ENCODE results near the gene SDK2. TPM values are rescaled to one million over a fixed set of nuclear protein-coding genes. Genes with fewer than 3 reads are reported as not detected.
A peak's percentile ranks its signal among the peaks of the same experiment; 100 is the strongest.

SDK2 gene
- polyA plus RNA-seq, 3 donors: 0.01 TPM; not detected in 2

DNA sequence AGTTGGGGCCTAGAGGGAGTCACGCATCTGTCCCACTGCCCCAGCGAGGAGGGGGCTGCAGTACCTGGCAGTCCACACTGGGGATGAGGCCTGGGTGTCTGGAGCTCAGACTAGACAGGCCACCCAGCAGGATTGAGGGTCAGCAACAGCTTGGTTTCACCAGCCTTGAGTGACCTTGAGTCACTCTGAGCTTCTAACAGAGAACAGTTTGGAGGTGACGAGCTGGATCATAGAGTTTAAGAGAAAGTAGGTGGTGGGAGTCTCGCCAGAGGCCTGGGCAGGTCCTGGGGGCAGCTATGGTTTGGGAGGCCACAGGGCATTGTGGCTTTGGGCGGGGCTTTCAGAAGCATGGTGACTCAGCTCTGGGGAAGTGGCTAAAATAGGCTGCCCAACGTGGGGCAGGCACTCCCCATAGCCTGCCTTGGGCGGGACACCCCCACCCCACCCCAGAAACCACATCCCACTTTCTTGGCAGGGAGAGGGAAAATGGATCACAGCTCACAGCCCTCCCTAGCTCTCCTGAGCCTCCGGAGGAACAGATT, 352.9 kb downstream of the SDK2 start:
- WGBS (ENCODE audit: insufficient coverage): 16% methylated on average over 3 of the region's 8 CpGs
- Histone ChIP-seq H2AFZ (ENCODE audit: insufficient read depth, low read depth, low read length, poor library complexity, severe bottlenecking) (peak overlapping the region; percentile 66), H4K20me1 (ENCODE audit: insufficient read depth, low read length) (peaks cover 14% of the 10 kb centered on the region), H3K79me2 (ENCODE audit: insufficient read depth, low read length) (peaks cover 51% of the 10 kb centered on the region), H3K4me2 (replicated peaks; ENCODE audit: extremely low read depth, low read length, poor library complexity, severe bottlenecking) (peak overlapping the region; percentile 64), H3K27me3 (ENCODE audit: control insufficient read depth in 2 of 2, insufficient read depth in 2 of 2, low read length in 2 of 2) (no peaks in the 10 kb centered on the region), H3K4me1 (ENCODE audit: control insufficient read depth in 1 of 2, insufficient read depth in 2 of 2, low read length in 2 of 2) (peaks cover 37 to 49% of the 10 kb centered on the region in 2 donors), H3K27ac (ENCODE audit: low read depth in 1 of 2, low read length in 2 of 2) (peak overlapping the region; percentile 53 to 84), H3K36me3 (replicated peaks in 1 of 2; ENCODE audit: control insufficient read depth in 1 of 2, insufficient read depth in 2 of 2, low read length in 2 of 2) (peaks cover 0 to 4% of the 10 kb centered on the region in 2 donors), H3K4me3 (replicated peaks in 1 of 3; ENCODE audit: low read depth in 2 of 3, low read length in 3 of 3) (peak overlapping the region; percentile 9 to 70 (median 11)), H3K9ac (ENCODE audit: insufficient read depth, low read length, poor library complexity, severe bottlenecking) (peak overlapping the region; percentile 65), H3K9me3 (replicated peaks in 1 of 2; ENCODE audit: control insufficient read depth in 1 of 2, insufficient read depth in 1 of 2, low read length in 2 of 2) (no peaks in the 10 kb centered on the region)
- Mint-ChIP-seq H3K4me3 (peak overlapping the region; percentile 61 to 88), H3K27ac (peak overlapping the region; percentile 90 to 96 (median 95)), H3K4me1 (peaks cover 60% of the 10 kb centered on the region), H3K9me3 (no peaks in the 10 kb centered on the region), H3K27me3 (ENCODE audit: low read depth in 3 of 3) (peaks cover 1 to 6% (median 4%) of the 10 kb centered on the region in 3 donors), H3K36me3 (peaks cover 19 to 24% of the 10 kb centered on the region in 2 donors)
- peak; percentile 85 to 92 (median 89) for DNase-seq
- intact Hi-C loops (cut with micrococcal nuclease): loop anchor here in 1 of 2 donors (2.0 kb wide), 1 partner anchor 13 kb away; no protein-coding TSS in a partner anchor
- TF ChIP-seq, protein P1, sequence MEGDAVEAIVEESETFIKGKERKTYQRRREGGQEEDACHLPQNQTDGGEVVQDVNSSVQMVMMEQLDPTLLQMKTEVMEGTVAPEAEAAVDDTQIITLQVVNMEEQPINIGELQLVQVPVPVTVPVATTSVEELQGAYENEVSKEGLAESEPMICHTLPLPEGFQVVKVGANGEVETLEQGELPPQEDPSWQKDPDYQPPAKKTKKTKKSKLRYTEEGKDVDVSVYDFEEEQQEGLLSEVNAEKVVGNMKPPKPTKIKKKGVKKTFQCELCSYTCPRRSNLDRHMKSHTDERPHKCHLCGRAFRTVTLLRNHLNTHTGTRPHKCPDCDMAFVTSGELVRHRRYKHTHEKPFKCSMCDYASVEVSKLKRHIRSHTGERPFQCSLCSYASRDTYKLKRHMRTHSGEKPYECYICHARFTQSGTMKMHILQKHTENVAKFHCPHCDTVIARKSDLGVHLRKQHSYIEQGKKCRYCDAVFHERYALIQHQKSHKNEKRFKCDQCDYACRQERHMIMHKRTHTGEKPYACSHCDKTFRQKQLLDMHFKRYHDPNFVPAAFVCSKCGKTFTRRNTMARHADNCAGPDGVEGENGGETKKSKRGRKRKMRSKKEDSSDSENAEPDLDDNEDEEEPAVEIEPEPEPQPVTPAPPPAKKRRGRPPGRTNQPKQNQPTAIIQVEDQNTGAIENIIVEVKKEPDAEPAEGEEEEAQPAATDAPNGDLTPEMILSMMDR (IDR thresholded peaks at IDR 0.05): no peak

DNA sequence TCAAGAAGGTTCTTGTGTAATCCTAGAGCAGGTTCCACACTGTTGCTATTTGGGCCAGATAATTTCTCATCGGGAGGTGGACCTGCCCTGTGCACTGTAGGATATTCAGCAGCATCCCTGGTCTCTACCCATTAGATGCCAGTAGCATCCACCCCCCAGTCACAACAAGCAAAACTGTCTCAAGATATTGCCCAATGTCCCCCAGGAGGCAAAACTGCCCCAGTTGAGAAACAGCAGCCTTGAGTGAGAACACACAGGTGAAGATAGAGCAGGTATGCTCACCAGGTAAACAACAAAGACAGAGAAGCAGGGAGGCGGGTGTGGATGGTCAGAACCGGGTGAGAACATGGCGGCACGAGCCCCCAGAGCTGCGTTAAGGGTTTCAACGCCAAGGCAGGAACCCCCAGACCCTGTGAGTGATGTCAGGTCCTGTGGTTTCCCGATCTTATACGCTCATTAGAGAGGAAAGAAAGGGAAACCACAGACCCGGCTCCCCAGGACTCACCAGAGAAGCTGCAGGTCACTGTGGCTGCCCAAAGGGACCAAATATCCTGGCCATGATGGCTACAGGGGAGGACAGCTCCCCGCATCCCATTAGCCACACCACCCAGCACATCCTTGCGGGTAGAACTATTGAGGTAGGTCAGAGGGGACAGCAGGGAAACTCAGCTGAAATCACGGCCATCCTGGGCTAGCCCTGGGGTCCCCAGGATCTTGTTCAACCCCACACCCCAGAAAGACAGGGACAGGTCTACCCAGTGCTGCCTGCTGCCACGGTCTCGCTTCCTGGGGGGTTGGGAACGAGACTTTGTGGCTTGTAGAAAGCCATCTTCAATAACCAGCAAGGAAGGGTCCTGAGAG, 353.6 kb downstream of the SDK2 start:
- peak overlapping the region; percentile 90 to 96 (median 95) for H3K27ac Mint-ChIP-seq
- WGBS (ENCODE audit: insufficient coverage): 27% methylated on average over 8 of the region's 16 CpGs
- H3K27me3 Mint-ChIP-seq (ENCODE audit: low read depth in 3 of 3): peaks cover 1 to 4% (median 4%) of the 10 kb centered on the region in 3 donors
- H3K4me1 Mint-ChIP-seq: peaks cover 60% of the 10 kb centered on the region
- peak in 2 of 3 donors; percentile 37 to 73 for DNase-seq
- intact Hi-C loops (cut with micrococcal nuclease): loop anchor here in 1 of 2 donors (2.0 kb wide), 1 partner anchor 14 kb away; no protein-coding TSS in a partner anchor
- H3K4me3 Mint-ChIP-seq: peak overlapping the region; percentile 61 to 88
- Histone ChIP-seq H3K4me3 (replicated peaks in 1 of 3; ENCODE audit: low read depth in 2 of 3, low read length in 3 of 3) (peak overlapping the region; percentile 4 to 70 (median 11)), H3K9ac (ENCODE audit: insufficient read depth, low read length, poor library complexity, severe bottlenecking) (peak overlapping the region; percentile 65), H3K79me2 (ENCODE audit: insufficient read depth, low read length) (peaks cover 49% of the 10 kb centered on the region), H4K20me1 (ENCODE audit: insufficient read depth, low read length) (peaks cover 14% of the 10 kb centered on the region), H3K36me3 (replicated peaks in 1 of 2; ENCODE audit: control insufficient read depth in 1 of 2, insufficient read depth in 2 of 2, low read length in 2 of 2) (peaks cover 4 to 11% of the 10 kb centered on the region in 2 donors), H3K9me3 (replicated peaks in 1 of 2; ENCODE audit: control insufficient read depth in 1 of 2, insufficient read depth in 1 of 2, low read length in 2 of 2) (no peaks in the 10 kb centered on the region), H3K4me2 (replicated peaks; ENCODE audit: extremely low read depth, low read length, poor library complexity, severe bottlenecking) (peak overlapping the region; percentile 64), H2AFZ (ENCODE audit: insufficient read depth, low read depth, low read length, poor library complexity, severe bottlenecking) (peak overlapping the region; percentile 66), H3K27me3 (ENCODE audit: control insufficient read depth in 2 of 2, insufficient read depth in 2 of 2, low read length in 2 of 2) (no peaks in the 10 kb centered on the region), H3K4me1 (ENCODE audit: control insufficient read depth in 1 of 2, insufficient read depth in 2 of 2, low read length in 2 of 2) (peaks cover 37 to 49% of the 10 kb centered on the region in 2 donors), H3K27ac (ENCODE audit: low read depth in 1 of 2, low read length in 2 of 2) (peak overlapping the region; percentile 53 to 84)
- H3K36me3 Mint-ChIP-seq: peaks cover 23 to 31% of the 10 kb centered on the region in 2 donors
- TF ChIP-seq, protein P1 (IDR thresholded peaks at IDR 0.05): no peak
- no peaks in the 10 kb centered on the region for H3K9me3 Mint-ChIP-seq
